Measurements from ENCODE around the gene NPHP4. TPM values are rescaled to one million over a fixed set of nuclear protein-coding genes. Genes with fewer than 3 reads are reported as not detected.

Gene NPHP4
- total RNA-seq, 1 donor from 2014 or later = 33.2 TPM

GRCh38 chr1:5937373-5937857 lies 54.8 kb downstream of the NPHP4 start:
- H3K4me3 Mint-ChIP-seq = no peak overlapping the region
- DNase-seq (ENCODE audit: low read depth, low spot score) = no peak
- H3K27me3 Mint-ChIP-seq (ENCODE audit: low read depth) = no peaks in the 10 kb centered on the region
- peaks cover 4% of the 10 kb centered on the region for H3K9me3 Mint-ChIP-seq
- H3K4me1 Mint-ChIP-seq = peaks cover 27% of the 10 kb centered on the region
- peaks cover 40% of the 10 kb centered on the region for H3K36me3 Mint-ChIP-seq (ENCODE audit: low read depth)
- TF ChIP-seq CTCF (conservative IDR thresholded peaks at IDR 0.05) = no peak
- H3K27ac Mint-ChIP-seq (ENCODE audit: unreplicated experiment) = no peak overlapping the region

GRCh38 chr1:5936621-5937372 lies 55.4 kb downstream of the NPHP4 start:
- no peak overlapping the region for H3K27ac Mint-ChIP-seq (ENCODE audit: unreplicated experiment)
- TF ChIP-seq CTCF (conservative IDR thresholded peaks at IDR 0.05) = no peak
- H3K27me3 Mint-ChIP-seq (ENCODE audit: low read depth) = no peaks in the 10 kb centered on the region
- H3K4me1 Mint-ChIP-seq = peaks cover 27% of the 10 kb centered on the region
- H3K36me3 Mint-ChIP-seq (ENCODE audit: low read depth) = peaks cover 37% of the 10 kb centered on the region
- no peak for DNase-seq (ENCODE audit: low read depth, low spot score)
- H3K4me3 Mint-ChIP-seq = no peak overlapping the region
- H3K9me3 Mint-ChIP-seq = peaks cover 4% of the 10 kb centered on the region

- Mint-ChIP-seq H3K36me3 (ENCODE audit: low read depth) (peaks cover 33% of the 10 kb centered on the region), H3K9me3 (peaks cover 4% of the 10 kb centered on the region), H3K4me1 (peaks cover 27% of the 10 kb centered on the region), H3K4me3 (no peak overlapping the region), H3K27ac (ENCODE audit: unreplicated experiment) (no peak overlapping the region), H3K27me3 (ENCODE audit: low read depth) (no peaks in the 10 kb centered on the region)
- DNase-seq (ENCODE audit: low read depth, low spot score) = no peak
- no peak for TF ChIP-seq CTCF (conservative IDR thresholded peaks at IDR 0.05)
Measured at GRCh38 chr1:5936126-5936525, 56.1 kb downstream of the NPHP4 start.

GRCh38 chr1:5935026-5935425 lies 57.2 kb downstream of the NPHP4 start:
- Mint-ChIP-seq H3K27me3 (ENCODE audit: low read depth) (no peaks in the 10 kb centered on the region), H3K27ac (ENCODE audit: unreplicated experiment) (peak overlapping the region; percentile 47), H3K36me3 (ENCODE audit: low read depth) (peaks cover 30% of the 10 kb centered on the region), H3K4me3 (no peak overlapping the region), H3K9me3 (peaks cover under 1% of the 10 kb centered on the region), H3K4me1 (peaks cover 32% of the 10 kb centered on the region)
- DNase-seq (ENCODE audit: low read depth, low spot score) = no peak
- no peak for TF ChIP-seq CTCF (conservative IDR thresholded peaks at IDR 0.05)

GRCh38 chr1:5934058-5934884 lies 58.0 kb downstream of the NPHP4 start:
- Mint-ChIP-seq H3K4me3 (no peak overlapping the region), H3K9me3 (no peaks in the 10 kb centered on the region), H3K27ac (ENCODE audit: unreplicated experiment) (no peak overlapping the region), H3K36me3 (ENCODE audit: low read depth) (peaks cover 27% of the 10 kb centered on the region), H3K27me3 (ENCODE audit: low read depth) (no peaks in the 10 kb centered on the region), H3K4me1 (peaks cover 32% of the 10 kb centered on the region)
- no peak for DNase-seq (ENCODE audit: low read depth, low spot score)
- no peak for TF ChIP-seq CTCF (conservative IDR thresholded peaks at IDR 0.05)

Data from neural crest cell (in vitro differentiated cells).